ENCODE data around the gene SF3B1.
"Not testable (repeated sequence)": the region's sequence is repeated elsewhere in the genome, so short reads cannot be mapped to it uniquely, and the experiment has no call there.

- TF ChIP-seq POLR2A (IDR thresholded peaks at IDR 0.05), result not testable (repeated sequence)
- TF ChIP-seq, protein P1, sequence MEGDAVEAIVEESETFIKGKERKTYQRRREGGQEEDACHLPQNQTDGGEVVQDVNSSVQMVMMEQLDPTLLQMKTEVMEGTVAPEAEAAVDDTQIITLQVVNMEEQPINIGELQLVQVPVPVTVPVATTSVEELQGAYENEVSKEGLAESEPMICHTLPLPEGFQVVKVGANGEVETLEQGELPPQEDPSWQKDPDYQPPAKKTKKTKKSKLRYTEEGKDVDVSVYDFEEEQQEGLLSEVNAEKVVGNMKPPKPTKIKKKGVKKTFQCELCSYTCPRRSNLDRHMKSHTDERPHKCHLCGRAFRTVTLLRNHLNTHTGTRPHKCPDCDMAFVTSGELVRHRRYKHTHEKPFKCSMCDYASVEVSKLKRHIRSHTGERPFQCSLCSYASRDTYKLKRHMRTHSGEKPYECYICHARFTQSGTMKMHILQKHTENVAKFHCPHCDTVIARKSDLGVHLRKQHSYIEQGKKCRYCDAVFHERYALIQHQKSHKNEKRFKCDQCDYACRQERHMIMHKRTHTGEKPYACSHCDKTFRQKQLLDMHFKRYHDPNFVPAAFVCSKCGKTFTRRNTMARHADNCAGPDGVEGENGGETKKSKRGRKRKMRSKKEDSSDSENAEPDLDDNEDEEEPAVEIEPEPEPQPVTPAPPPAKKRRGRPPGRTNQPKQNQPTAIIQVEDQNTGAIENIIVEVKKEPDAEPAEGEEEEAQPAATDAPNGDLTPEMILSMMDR (IDR thresholded peaks at IDR 0.05), result not testable (repeated sequence)
These were observed 2.3 kb downstream of the SF3B1 start for GRCh38 chr2:197432527-197432926.

Data from Peyer's patch (tissue), 4 donors.